ENCODE measurements around the gene NFYA. TPM values are rescaled to one million over a fixed set of nuclear protein-coding genes. Genes with fewer than 3 reads are reported as not detected.
"Not testable (repeated sequence)": the region's sequence is repeated elsewhere in the genome, so short reads cannot be mapped to it uniquely, and the experiment has no call there.

Gene NFYA
- polyA plus RNA-seq, 1 donor, result 23.5 TPM

GRCh38 chr6:41115027-41115426, 42.3 kb downstream of the NFYA start:
- DNase-seq (ENCODE audit: low read depth), result not testable (repeated sequence)

GRCh38 chr6:41119508-41119907, 46.7 kb downstream of the NFYA start:
- DNase-seq (ENCODE audit: low read depth), result no peak

- no peak for DNase-seq (ENCODE audit: low read depth)
Observed at GRCh38 chr6:41120058-41120457, 47.3 kb downstream of the NFYA start.

GRCh38 chr6:41122373-41122772, 49.6 kb downstream of the NFYA start:
- DNase-seq (ENCODE audit: low read depth), result no peak

- DNase-seq (ENCODE audit: low read depth), result no peak
Observed at GRCh38 chr6:41122918-41123317, 50.1 kb downstream of the NFYA start.

GRCh38 chr6:41125282-41125681, 52.5 kb downstream of the NFYA start:
- DNase-seq (ENCODE audit: low read depth), result no peak

GRCh38 chr6:41132254-41132653, 59.5 kb downstream of the NFYA start:
- DNase-seq (ENCODE audit: low read depth), result no peak

GRCh38 chr6:41135062-41135832, 62.5 kb downstream of the NFYA start:
- DNase-seq (ENCODE audit: low read depth), result no peak

- DNase-seq (ENCODE audit: low read depth), result no peak
Observed at GRCh38 chr6:41136911-41137310, 64.1 kb downstream of the NFYA start.

- no peak for DNase-seq (ENCODE audit: low read depth)
Observed at GRCh38 chr6:41147917-41148316, 75.1 kb downstream of the NFYA start.

Other genes starting within 250 kb of the NFYA start
- gene UNC5CL, start 33.8 kb upstream of the NFYA start, polyA plus RNA-seq (ENCODE audit: insufficient read length), result 3.1 TPM
- 0.70 TPM for gene TSPO2, start 30.5 kb upstream of the NFYA start, polyA plus RNA-seq (ENCODE audit: insufficient read length)
- 501 TPM for gene APOBEC2, start 19.8 kb upstream of the NFYA start, polyA plus RNA-seq (ENCODE audit: insufficient read length)
- 17.5 TPM for gene OARD1, start 618 bp upstream of the NFYA start, polyA plus RNA-seq (ENCODE audit: insufficient read length)
- gene TREML1, start 81.4 kb downstream of the NFYA start, polyA plus RNA-seq (ENCODE audit: insufficient read length), result 0.38 TPM
- not detected for gene TREM2, start 90.1 kb downstream of the NFYA start, polyA plus RNA-seq (ENCODE audit: insufficient read length)
- 0.11 TPM for gene TREML2, start 128.2 kb downstream of the NFYA start, polyA plus RNA-seq (ENCODE audit: insufficient read length)
- not detected for gene TREML4, start 155.4 kb downstream of the NFYA start, polyA plus RNA-seq (ENCODE audit: insufficient read length)
- 0.14 TPM for gene TREM1, start 213.7 kb downstream of the NFYA start, polyA plus RNA-seq (ENCODE audit: insufficient read length)

Data from forelimb muscle (tissue), 1 donor.